HG02970 (cell line): ENCODE measurements around the gene UST.
"Not testable (repeated sequence)": the region's sequence is repeated elsewhere in the genome, so short reads cannot be mapped to it uniquely, and the experiment has no call there.

ENCODE experiments used
- ATAC-seq: cut with Tn5 transposase; IDR thresholded peaks from one replicate; pipeline ENCODE4 v1.9.1; 2021; ENCODE audit warnings: mild to moderate bottlenecking, moderate library complexity, moderate number of reproducible peaks; ENCODE audit not compliant: unreplicated experiment, low FRiP score

Gene UST

GRCh38 chr6:148855744-148856143 is 108.9 kb downstream of the UST start:
- ATAC-seq, result no peak

DNA sequence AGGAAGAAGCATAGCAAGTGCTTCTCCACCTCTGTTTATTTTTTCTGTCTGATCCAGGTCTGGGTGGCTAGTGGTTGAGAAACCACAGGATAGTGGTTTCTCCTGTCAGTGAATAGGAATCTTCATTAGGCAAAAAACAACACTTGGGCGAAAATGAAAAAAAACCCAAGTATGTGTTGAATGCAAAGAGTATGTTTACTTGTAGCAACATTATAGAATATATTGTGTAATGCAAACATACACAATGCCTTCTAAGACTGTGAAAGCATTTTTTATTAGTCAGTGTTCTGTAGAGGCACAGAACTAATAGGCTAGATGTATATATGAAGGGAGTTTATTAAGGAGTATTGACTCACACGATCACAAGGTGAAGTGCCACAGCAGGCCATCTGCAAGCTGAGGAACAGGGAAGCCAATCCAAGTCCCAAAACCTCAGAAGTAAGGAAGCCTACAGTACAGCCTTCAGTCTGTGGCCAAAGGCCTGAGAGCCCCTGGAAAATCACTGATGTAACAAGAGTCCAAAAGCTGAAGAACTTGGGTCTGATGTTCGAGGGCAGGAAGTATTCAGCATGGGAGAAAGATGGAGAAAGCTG is 111.1 kb downstream of the UST start:
- ATAC-seq, result no peak

DNA sequence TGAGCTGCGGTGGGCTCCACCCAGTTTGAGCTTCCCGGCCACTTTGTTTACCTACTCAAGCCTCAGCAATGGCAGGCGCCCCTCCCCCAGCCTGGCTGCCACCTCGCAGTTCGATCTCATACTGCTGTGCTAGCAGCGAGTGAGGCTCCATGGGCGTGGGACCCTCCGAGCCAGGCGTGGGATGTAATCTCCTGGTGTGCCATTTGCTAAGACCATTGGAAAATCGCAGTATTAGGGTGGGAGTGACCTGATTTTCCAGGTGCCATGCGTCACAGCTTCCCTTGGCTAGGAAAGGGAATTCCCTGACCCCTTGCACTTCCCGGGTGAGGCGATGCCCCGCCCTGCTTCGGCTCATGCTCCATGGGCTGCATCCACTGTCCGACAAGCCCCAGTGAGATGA is 117.3 kb downstream of the UST start:
- ATAC-seq, result not testable (repeated sequence)

DNA sequence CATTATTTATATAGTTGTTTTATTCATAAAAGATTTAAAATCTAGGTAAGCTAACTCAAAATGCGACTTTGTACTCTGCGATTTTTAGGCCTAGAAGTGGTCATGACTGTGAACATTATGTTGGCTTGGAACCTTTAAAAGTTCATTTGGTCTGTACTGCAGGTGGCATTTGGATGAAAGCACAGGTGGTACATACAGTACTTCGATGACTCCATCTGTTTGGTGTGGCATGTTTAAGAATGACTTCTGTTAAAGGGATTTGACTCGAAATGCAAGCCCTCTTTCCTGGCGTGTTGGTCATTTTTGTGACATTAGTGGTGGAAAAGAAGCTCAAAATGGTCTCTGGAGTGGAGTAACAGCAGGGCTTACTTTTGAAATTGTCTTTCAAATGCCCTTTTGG is 118.1 kb downstream of the UST start:
- no peak for ATAC-seq

- ATAC-seq, result peak; percentile 83
Measured at GRCh38 chr6:148866657-148867268, 119.9 kb downstream of the UST start.

DNA sequence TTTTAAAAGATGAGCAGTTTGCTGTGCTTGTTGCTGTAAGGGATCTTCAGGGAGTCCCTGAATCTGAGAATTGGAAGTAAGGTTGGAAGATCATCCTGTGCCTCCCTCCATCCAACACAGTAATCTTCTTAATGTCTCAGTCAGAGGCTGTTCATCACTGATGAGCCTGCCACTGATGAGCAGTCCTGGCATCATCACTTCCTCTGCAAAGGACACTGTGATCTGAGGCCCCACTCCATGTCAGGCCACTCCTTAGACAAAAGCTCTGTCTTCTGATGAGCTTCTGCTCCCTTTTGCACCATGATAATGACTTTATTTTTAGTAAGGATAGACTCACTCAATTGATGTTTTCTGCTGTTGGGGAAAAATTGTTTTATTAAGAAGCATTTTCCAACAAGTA is 121.0 kb downstream of the UST start:
- no peak for ATAC-seq

GRCh38 chr6:148868314-148868713 is 121.5 kb downstream of the UST start:
- ATAC-seq, result no peak

DNA sequence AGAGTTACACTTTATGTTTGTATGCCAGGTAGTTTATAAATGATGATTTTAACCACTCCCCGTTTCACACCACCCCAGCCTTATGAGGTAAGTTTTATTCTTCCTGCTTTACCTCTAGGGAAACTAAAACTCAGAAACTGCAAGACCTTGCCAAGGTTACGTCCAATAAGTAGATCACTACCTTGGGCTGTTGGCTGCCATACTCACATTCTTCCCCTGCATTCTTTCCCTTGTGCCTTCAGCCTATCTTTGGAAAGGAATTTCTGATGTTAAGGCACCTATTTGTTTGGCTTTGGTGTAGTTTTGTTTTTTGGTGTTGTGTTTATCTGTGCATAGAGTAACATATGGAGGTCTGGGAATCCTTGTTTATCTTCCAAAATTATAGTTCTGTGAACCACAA is 122.1 kb downstream of the UST start:
- ATAC-seq, result no peak

- ATAC-seq, result no peak
Measured at GRCh38 chr6:148869585-148869984, 122.8 kb downstream of the UST start.

DNA sequence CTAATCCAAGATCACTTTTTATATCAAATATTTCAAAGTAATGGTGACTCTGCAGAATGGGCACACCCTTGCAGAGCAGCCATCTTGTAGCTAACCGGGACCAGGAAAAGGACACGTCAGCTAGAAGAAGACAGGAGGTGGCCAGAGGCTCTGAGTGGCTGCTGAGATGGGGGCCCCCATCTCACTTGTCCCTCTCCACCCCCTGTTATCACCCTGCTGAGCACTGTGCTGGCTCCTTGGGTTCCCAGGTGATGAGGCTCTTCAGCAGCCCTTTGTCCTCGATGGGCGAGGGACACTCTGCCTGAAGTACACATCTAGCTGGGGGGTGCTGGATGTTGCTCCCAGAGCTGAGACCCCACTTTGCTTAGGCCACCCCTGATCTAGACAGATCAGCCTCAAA is 126.3 kb downstream of the UST start:
- ATAC-seq, result no peak

DNA sequence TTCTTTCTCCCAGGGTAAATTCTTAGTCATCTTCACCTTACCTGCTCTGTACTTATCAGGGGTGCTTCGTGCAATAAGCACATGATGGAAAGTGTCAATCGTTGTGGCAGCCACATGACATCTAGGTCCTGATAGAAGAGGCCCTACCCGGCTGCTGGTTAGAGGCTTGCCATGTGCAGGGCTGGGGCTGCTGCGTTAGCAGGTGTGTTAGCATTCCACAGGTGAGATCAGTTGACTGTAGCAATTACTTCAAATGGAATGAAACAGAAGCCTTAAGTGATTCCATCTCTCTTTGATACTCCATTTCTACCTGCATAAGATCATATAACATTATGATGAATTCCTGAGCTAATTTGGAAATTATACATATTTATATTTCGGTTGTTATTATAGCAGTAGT is 127.0 kb downstream of the UST start:
- ATAC-seq, result no peak

GRCh38 chr6:148874698-148875293 is 128.0 kb downstream of the UST start:
- ATAC-seq, result no peak

GRCh38 chr6:148878683-148879082 is 131.9 kb downstream of the UST start:
- ATAC-seq, result no peak

GRCh38 chr6:148880742-148881141 is 133.9 kb downstream of the UST start:
- ATAC-seq, result not testable (repeated sequence)

DNA sequence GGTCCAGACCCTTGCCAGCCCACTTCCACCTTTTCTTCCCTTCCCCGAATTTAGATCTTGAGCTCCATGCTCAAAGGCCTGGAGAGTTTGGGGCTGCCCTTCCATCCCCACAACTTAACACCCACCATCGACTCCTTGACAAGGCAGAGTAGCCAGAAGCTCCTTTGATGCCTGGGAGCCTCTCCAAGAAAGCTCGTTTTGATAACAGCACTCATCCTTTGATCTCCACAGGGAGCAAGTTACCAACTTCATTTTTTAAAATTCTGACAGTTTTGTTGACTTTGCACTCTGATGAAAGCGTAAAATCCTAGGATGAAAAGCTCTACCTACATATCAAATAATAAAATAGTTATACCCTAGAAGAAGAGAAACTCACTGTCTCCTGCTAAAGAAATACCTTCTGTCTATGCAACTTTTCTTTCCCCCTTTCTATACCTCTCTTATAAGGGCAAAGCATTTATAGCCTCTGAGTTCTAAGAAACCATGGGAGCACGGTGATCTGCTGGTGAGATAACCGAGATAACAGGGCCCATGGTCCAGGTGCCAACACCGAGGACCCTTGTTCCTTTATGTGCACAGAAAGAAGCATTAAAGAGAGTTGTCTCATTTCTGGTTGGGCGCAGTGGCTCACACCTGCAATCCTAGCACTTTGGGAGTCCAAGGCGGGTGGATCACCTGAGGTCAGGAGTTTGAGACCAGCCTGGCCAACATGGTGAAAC is 134.9 kb downstream of the UST start:
- ATAC-seq, result no peak

GRCh38 chr6:148883270-148883669 is 136.4 kb downstream of the UST start:
- ATAC-seq, result no peak

DNA sequence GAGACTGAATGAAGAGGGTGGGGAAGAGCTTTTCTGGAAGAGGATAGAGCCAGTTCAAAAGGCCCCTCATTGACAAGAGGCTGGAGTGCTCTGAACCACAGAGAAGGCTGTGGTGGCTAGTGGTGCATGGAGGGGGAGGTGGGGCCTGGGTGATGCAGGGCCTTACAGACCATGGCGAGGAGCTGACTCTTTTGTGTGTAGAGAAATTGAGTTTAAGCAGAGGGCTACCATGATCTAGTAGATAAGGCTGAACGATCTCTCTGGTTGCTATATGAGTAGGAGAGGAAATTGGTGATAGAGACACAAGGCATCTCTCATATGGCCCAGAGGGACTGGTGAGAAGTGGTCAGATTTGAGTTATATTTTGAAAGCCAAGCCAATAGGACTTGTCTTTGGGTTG is 137.6 kb downstream of the UST start:
- ATAC-seq, result no peak

DNA sequence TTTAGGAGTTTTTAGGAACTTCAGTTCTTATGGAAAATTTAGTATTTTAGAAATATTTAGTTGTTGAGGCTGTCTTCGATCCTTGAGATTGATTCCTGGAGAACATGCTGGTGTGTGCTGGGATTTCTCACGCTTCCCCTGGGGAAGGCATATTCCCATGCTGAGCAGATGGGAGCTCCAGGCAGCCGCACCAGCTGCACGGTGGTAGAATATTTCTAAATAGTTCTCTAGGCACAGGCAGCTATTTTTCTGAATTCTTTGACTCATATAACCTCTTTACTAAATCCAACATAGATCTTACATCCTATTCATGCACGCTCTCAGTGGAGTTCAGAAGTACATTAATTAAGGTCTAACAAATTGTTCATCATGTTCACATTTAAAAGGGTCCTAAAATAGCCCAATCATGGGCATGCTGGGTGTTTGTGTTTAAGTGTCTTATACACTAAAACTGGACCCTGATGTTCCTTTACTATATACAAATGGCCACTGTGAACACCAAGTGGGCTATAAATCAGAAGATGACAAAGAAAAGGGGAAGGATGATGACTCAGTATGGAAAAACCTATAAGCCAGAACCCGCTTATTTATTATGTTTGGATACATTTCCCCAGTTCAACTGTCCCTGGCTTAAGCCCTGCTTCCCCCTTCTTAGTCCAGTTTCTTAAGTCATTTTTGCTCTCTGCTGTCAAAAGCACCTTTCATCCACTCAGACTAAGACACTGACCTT is 138.5 kb downstream of the UST start:
- no peak for ATAC-seq

DNA sequence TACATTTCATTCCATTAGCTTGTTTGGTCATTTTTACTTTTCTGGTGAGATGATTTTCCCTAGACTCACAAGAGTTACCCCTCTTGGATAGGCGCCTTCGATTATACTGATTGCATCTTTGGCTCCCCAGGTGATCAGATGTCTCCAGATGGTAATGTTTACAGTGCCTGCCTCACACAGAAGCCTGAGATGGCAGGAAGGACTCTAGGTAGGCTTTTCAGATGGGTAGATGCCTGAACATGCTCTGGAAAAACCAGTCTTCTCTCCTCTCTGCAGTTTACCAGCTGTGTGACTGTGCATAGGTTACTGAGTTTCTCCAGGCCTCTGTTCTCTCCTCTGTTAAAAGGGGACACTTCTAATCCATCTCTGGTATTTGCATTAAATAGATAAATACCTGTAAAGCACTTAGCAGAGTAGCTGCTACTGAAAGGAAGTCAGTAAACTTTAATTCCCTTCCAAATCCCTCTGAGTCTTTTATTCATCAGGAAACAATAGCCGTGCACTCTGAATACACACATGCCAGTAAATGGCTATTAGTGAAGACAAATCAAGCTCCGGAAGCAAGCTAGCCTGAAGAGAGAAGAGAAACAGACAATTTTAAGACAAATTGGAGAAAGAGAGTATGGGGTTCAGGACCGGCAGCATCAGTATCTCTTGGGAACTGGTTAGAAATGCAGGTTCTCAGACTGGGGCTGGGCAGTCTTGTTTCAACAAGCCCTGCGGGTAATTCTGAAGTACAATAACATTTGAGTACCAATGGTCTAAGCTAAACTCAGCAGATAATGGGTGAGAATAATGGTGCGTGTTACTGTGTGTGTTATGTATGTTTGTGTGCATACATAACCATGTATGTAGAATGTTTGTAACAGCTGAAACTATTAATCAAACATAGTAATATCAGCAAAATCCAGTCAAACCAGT is 139.4 kb downstream of the UST start:
- ATAC-seq, result no peak

DNA sequence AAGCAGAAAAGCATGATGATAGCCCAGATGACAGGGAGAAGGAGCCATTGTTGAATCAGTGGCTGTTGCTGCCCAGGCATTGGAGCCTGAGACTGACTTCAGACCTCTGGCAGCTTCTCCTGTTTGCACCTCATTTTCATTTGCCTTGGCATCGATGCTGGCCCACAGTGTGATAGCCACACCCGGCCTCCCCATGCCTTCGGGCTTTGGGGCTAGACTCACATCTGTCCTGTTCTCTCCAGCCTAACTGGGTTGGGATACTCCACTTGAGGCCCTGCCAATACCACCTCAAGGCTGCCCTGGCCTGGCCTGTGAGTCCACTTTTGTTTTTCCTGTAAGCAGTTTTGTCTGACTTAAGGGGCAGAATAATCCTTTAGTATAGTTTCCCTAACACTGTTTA is 140.4 kb downstream of the UST start:
- no peak for ATAC-seq
